ENCODE data around the gene IST1.

GRCh38 chr16:71845639-71846430 is 49.5 kb upstream of the IST1 start, which contains the start of gene ATXN1L:
- TF ChIP-seq CTCF (IDR thresholded peaks at IDR 0.05) = peak in 3 of 4 experiments; percentile 18 to 35 (median 24)
- TF ChIP-seq POLR2A (IDR thresholded peaks at IDR 0.05) = peak; percentile 86
- peak; percentile 93 for TF ChIP-seq POLR2AphosphoS5 (IDR thresholded peaks at IDR 0.05)

Data from prostate gland (tissue), 2 donors.